Activated CD4-positive, alpha-beta T cell treated with anti-CD3 and anti-CD28 coated beads, Interleukin-2, Interleukin-6, amounts not matched to agents 100 ng/mL and 50 ng/mL, durations not matched to agents 16 hours and 8 hours (primary cell): ENCODE results near the gene IGFL1.
"Not testable (repeated sequence)": the region's sequence is repeated elsewhere in the genome, so short reads cannot be mapped to it uniquely, and the experiment has no call there.

Source experiments
- DNase-seq: peaks from one replicate; pipeline ENCODE4 v3.0.0-alpha.2; 2020

The IGFL1 gene

DNA sequence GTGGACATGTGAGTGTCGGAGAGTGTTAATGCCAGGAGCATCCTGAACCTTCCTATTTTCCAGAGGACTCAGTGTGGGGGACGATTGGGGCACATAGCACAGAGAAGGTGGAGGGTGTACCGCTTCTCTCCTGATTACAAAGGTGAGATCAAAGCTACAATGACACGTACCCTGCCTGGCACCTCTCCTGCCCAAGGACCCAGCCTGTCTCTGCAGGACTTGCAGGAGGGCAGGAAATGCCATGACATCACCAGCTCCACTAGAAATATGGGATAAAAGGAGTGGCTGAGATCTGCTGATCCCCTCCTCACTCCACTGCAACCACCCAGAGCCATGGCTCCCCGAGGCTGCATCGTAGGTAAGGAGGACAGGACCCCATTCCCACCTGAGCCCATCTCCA is at the start of gene IGFL1:
TSS of gene IGFL1 (plus strand) at position 301 of the 400 bp plus-strand sequence. CDS start at position 334, 33 bp downstream.
- no peak for DNase-seq

DNA sequence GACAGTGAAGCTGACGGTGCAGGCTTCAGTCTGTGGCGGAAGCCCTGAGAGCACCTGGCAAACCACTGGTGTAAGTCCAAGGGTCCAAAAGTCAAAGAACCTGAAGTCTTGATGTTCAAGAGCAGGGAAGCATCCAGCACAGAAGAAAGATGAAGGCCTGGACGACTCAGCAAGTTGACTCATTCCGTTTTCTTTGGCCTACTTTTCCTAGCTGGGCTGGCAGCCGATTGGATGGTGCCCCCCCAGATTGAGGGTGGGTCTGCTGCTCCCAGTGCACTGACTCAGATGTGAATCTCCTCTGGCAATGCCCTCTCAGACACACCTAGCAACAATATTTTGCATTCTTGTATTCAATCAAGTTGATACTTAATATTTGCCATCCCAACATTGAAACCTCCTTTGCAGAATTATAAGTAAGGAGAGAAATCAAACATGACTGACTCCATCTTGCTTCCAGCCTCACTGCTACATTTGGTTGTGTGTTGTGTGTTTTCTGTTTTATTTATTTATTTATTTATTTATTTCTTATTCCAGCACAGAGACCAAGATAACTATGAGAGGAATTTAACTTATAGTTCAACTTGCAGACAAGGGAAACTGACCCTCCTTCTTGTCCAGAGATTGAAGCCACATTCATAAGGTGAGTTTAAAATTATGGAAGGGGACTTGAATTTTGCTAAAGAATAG is 48.7 kb upstream of the IGFL1 start:
- DNase-seq = no peak

DNA sequence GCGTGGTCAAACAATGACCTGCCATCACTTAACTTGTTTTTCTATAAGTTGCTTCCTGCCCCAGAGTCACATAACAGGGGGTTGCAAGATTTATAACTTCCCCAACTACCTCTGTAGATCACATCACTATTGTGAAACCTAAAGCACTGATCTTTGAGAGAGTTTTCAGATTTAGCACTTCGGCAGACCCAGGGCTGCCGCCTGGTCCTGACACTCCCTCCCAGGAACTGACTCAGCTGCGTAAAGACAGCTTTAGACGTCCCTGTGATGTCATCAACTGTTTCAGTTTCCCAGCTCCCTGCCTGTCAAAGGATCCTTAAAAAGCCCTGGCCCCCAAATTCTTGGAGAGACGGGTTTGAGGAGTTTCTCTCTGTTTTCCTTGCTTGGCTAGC is 48.2 kb upstream of the IGFL1 start:
- DNase-seq = peak; percentile 19

DNA sequence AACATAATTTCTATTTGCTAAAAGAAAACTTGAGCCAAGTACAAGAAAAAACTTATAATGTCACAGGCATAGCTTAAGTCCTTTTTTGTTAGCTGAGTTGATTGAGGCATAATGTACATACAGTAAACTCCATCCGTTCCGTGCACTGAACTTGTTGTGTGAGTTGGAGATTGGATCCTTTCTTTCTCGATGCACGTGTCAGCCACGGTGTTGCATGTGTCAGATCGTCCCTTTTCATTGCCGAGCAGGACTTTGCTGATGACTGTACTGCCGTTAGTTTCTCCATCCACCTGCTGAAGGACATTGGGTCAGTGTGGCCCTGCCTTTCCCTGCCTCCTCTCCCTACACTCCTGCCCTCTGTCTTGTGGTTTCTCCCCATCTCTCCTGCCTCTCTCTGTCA is 47.1 kb upstream of the IGFL1 start:
- DNase-seq = no peak

DNA sequence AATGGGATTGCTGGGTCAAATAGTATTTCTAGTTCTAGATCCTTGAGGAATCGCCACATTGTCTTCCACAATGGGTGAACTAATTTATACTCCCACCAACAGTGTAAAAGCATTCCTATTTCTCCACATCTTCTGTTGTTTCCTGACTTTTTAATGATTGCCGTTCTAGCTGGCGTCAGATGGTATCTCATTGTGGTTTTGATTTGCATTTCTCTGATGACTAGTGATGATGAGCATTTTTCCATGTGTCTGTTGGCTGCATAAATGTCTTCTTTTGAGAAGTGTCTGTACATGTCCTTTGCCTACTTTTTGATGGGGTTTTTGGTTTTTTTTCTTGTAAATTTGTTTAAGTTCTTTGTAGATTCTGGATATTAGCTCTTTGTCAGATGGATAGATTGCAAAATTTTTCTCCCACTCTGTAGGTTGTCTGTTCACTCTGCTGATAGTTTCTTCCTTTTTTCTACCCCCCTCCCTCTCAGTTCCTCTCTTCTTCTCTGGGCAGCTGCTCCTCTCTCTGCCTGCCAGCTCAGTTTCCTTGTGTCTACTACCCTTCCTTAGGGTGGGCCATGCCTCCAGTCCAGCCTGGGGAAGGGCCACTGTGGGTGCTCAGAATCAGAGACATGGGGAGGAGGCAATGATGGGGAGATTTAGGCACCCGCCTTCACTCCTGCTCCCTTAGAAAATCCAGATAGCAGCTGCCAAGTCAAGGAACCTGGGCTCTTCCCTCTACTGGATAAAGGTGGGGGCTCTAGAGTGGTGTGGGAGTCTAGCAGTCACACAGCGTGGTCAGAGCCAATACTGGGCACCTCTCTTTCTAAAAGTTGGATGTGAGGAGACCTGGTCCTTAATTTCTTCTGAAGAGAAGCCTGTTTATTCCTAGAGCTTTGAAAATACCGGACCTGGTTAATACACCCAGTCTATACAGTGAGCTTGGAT is 44.5 kb upstream of the IGFL1 start:
- DNase-seq = not testable (repeated sequence)

DNA sequence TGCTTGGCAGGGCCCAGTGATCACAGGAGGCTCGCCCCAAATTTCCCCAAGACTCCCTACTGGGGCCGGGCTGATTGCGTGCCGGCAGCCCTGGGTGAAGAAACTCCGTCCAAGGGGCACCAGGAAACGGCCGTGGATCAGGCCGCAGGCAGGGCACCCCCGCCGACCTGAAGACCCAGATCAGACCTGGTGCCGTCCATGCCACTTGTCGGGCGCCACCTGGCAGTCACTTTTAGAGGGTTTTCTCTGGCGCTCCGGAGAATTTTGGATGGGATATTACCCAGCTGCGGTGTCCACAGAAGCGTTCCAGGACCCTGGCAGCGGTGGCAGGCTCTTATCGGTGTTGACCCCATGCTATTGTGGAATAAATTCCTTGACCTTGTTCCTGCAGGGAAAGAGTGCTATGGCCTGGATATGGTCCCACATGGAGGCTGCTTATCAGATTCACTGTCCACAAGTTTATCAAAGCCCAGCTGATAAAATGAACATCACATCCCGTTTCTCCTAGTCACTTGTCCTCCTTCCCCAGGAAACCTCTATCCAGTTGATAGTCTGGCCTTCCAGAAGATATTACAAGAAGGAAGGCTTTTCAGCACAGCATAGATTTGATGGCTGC is 43.3 kb upstream of the IGFL1 start:
- no peak for DNase-seq

DNA sequence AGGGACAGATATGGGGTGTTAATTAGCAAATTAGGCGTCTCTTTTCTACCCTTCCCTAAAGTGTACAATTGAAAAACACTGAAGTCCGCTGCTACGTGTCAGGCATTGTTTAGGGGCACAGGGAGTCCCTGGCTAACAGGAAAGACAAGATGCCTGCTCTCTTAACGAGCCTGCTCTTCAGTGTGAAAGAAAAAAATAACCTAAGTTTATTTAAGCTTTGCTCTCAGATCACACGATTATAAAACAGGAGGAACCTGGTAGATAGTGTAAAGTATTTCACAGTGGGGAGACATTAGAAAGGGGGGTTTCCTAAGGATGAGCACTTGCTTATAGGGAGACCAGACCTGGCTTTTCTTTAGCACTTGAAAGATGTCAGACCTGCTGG is 42.8 kb upstream of the IGFL1 start:
- DNase-seq = no peak

DNA sequence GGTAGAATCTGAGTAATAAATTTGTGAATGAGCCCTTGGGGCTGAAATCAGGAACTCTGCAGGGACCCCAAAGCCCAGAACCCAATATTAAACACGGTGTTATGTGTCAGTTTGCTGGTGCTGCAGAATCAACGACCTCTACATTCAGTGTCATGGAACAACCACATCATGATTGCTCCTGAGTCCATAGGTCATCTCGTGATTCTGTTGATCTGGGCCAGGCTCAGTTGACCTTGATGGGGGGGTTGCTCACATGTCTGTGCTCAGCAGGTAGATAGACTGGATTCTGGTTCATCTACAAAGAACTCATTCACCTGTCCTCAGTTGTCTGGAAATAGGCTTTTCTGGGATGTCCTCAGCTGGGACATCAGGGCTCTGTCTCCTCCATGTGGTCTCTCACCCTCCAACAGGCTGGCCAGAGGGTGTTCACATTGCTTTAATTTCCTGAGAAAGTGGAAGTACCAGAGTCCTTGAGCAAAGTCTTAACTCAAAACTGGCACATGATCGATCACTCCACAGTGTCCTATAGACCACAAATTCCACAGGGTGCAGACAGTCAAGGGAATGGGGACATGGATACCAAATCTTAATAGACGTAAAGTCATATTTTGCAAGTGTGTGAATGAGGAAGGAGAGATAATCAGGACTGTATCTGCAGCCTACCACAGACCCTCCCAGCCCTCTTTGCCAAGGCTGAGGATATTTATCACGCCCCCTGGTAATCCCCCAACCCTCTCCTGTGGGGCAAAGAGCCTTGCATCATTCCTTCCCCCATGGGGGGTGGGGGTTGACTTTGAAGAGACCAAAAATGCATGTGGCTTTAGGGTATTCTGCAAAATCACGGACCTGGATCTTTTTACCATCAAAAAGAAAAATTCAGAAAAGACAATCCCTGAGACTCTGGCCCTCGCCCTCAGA is 39.3 kb upstream of the IGFL1 start:
- DNase-seq = no peak

DNA sequence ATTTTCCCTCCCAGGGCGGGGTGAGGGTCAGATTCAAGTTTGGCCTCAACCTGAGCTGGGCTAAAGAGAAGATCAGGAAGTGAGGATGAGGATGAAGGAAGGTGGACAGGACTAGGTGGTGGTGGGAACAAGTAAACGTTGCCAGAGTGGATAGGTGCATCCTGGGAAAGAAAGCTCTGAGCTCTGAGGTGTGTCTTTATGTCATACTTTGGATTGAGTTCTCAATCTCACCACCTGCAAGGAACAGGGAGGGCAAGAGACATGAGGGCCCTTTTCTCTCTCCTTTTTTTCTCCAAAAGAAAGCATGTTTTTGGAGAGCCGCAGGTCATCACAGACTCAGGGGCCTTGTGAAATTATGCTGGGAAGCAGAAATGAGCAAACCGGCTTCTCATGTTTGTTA is 38.2 kb upstream of the IGFL1 start:
- no peak for DNase-seq

DNA sequence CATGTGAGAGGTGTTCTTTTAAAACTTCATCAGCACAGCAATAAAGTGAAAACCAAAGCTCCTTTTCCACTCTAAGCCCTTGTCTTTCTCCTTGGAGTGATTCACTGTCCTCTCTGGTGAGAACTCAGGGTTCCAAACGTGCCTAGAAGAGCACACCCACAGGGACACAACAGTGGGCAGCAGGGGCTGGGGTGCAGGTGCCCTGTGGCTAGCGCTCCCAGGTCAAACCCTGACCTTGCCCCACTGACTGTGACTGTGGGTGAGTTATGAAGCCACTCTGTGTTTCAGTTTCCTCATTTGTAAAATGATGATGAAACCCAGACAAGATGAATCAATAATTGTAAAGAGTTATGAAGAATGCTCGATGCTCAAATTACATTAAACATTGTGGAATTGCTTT is 37.6 kb upstream of the IGFL1 start:
- DNase-seq = no peak

DNA sequence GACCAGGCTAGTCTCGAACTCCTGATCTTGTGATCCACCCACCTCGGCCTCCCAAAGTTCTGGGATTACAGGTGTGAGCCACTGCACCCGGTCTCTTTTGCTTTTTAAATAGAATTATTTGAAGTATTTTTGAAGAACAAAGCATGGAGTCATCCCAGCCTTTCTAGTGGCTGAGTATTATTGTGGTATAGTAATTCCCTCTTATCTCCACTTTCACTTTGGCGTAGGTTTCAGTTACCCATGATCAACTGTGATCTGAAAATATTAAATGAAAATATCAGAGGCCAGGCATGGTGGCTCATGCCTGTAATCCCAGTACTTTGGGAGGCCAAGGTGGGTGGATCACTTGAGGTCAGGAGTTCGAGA is 36.9 kb upstream of the IGFL1 start:
- not testable (repeated sequence) for DNase-seq

DNA sequence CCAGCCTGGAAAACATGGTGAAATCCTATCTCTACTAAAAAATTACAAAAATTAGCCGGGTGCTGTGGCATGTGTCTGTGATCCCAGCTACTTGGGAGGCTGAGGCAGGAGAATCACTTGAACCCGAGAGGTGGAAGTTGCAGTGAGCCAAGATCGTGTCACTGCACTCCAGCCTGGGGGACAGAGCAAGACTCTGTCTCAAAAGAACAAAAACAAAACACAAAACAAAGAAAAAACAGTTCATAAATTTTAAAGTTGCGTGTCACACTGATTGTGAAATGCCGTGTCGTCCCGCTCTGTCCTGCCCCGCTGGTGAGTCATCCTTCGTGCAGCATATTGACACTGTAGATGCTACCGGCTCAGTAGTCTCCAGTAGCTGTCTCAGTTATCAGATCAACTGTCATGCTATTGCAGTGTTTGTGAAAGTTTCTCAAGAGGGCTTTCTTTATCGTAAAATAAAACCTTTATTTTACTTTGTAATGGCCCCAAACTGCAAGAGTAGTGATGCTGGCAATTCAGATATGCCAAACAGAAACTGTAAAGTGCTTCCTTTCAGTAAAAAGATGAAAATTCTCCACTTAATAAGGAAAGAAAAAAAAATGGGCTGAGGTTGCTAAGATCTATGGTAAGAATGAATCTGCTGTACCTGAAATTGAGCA is 36.4 kb upstream of the IGFL1 start:
- DNase-seq = peak; percentile 49

DNA sequence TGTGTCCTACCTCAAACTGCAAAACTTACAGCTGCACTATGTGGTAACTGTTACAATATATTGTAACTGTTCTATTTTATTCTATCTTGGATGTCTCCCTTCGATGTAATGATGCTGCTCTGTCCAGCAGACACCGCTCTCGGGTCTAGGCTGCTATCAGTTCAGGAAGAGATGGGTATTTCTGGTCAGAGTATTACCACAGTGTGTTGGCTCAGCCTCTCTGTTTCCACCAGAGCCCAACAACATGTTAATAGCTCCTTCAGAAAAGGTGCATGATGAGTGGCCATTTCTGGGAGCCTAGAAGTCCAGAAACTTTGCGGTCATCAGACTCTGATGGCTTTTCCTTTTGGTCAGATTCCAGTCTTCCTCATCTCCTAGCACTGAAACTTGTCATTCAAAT is 35.9 kb upstream of the IGFL1 start:
- DNase-seq = no peak

DNA sequence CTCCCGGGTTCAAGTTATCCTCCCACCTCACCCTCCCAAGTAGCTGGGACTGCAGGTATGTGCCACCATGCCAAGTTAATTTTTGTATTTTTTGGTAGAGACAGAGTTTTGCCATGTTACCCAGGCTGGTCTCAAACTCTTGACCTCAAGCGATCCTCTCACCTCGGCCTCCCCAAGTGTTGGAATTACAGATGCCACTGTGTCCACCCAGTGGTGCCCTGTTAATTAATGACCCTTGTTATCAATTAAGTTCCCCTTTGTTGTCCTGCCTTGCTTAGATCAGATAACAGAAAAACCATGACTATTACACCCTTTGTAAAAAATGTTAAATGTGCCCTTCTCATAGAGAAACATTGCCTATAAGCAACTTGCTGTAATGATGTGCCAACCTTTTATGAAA is 34.4 kb upstream of the IGFL1 start:
- no peak for DNase-seq

DNA sequence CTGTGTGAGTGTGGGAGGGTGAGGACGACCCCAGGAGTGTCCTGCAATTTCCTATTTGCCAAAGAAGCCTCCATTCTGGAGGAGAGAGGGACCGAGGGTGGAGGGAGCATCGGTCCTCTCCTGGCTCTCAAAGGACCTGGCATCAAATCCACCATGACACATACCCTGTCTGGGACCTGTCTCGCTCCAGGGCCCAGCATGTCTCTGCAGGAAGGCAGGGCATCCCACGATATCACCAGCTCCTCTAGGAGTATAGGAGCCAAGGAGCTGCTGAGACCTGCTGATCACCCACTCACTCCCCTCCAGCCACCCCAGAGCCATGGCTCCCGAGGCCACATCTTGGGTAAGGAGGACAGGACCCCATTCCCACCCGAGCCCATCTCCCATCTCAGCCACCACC is 33.6 kb upstream of the IGFL1 start:
- DNase-seq = not testable (repeated sequence)

DNA sequence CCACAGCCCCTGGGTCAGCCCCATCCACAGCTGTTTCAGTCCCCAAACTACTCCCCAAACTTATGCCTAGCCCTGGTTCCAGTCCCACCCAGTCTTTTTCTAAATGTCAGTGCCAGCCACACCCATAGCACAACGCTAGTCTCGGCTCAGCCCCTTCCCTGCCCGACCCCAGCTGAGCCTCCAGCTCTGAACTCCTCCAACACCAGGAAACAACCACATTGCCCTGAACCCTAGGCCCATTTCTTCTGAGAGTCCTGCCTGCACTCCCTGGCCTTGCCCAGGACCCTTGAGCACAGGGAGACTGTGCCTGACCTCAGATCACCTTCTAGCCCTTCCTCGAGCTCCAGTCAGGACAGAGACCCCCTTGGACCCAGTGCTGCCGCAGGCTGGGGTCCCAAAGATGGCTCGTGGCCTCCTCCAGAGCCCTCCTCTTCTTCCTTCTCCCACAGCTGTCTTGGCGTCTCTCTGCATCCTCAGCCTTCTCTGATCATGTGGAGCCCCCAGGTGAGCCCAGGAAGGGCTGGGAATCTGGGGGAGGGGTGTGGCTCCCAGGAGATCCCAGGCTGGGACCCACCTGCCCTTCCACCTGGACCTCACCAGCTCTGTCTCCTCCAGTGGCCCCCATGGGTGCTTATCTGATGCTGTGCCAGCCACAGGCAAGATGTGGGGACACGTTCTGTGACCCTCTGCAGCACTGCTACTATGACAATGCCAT is 33.0 kb upstream of the IGFL1 start:
- no peak for DNase-seq

DNA sequence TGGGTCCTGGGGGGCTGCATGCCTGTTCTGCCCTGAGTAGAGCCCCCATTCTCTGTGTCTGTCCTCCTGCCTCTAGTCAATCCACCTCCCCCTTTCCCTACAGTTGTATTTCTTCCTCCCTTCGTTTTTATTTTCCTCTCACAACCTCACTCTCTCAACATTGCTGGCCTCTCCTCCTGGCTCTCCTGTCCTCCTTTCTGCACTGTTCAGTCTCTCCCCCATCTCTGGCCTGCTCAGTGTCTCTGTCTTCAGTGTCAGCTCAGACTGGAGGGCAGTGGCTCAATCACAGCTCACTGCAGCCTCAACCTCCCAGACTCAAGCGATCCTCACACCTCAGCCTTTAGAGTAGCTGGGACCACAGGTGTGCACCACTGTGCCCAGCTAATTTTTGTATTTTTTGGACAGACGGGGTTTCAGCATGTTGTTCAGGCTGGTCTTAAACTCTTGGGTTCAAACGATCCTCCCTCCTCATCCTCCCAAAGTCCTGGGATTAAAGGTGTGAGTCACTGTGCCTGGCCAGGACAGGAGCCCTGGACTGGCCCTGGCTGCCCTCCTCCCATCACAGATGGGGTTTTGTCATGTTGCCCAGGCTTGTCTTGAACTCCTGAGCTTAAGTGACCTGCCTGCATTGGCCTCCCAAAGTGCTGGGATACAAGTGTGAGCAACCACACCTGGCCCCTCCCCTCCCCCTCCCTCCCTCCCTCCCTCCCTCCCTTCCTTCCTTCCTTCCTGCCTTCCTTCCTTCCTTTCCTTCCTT is 32.0 kb upstream of the IGFL1 start:
- DNase-seq = no peak

DNA sequence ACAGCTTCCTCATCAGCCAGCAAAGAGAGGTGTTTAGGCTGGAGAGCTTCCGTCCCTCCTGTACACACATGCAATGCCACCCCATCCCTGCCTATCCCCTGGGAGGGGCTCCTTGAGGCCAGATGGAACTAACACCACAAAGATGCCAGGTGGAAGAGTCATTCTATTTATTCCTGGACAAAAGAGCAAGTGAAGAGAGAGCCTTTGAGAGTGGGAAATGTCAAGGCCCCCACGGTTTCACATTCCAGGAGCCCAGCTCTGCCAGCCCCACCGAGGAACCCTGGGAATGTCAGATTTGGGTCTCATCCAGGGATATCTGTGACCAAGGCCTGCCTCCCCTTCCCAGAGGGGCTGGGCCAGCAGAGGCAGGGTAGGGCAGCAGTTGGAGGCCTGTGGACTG is 30.8 kb upstream of the IGFL1 start:
- DNase-seq = no peak

DNA sequence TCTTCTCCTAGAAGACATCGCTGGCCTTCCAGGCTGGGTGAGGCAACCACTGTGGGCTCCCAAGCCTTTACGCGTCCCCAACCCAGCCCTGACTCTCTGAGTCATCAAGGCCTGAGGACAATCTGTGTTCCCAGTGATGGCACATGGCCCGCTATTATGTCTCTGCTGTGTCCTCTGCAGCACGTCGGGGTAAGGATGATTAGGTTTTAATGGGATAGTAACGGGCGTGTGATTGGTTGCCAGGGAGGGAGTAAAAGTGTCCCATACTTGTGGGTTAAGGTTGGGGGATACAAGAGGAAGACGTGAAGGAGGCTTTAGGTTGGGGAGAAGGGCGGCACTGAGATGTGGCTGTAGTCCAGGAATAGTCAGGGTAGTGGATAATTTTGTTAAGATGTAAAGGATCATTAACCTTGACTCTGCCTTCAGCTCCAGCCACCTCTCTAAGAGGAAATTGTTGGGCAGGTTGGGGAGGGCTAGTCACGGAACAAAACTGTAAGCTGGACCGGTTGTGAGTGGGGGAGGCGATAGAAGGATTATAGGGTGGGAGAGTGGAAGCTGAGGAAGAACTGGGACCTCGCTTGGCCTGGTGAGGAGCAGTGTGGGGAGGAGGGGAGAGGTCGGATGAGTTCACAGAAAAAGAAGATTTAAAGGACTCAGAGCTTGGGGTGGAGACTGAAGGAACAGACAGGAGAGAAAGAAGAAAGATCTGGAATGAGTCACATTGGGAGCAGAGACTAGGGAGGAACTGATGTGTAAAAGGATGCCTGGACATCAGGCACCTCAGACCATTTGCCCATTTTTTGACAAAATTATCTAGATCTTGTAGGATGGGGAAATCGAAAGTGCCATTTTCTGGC is 27.9 kb upstream of the IGFL1 start:
- DNase-seq = no peak

DNA sequence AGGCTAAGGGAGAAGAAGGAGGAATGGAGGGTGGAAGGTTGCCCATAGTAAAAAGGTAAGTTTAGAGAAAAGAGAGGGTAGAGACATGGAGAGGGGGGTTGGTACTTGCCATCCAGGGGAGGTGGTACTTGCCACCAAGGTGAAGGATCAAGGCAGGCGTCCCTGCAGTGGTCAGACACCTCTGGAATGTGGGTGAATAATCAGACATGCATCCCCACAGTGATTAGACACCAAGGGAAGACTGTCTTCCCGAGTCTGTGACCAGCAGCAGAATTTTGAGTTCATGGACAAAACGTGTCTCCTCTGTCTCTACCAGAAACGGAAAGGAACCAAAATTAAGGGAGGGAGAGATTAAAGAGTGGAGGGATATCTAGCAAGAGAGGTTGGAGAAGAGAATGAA is 27.1 kb upstream of the IGFL1 start:
- DNase-seq = no peak
